ENCODE measurements around the gene ARSB.
"Not testable (repeated sequence)": the region's sequence is repeated elsewhere in the genome, so short reads cannot be mapped to it uniquely, and the experiment has no call there.

ARSB gene

GRCh38 chr5:78909224-78909983 lies 75.7 kb downstream of the ARSB start:
- not testable (repeated sequence) for H3K27me3 ChIP-seq (ENCODE audit: control insufficient read depth in 1 of 2, insufficient read depth in 2 of 2, low read length in 2 of 2); H3K36me3 ChIP-seq (ENCODE audit: insufficient read depth, low read length); H3K9me3 ChIP-seq (ENCODE audit: low read length); H3K9ac ChIP-seq (ENCODE audit: low read length); H3K27ac ChIP-seq (ENCODE audit: low read depth, low read length); H3K4me3 ChIP-seq (ENCODE audit: low read depth in 1 of 2, low read length in 2 of 2)
- peaks cover 36% of the 10 kb centered on the region for H3K4me1 ChIP-seq (ENCODE audit: insufficient read depth, low read length)

GRCh38 chr5:78908173-78909061 lies 76.7 kb downstream of the ARSB start:
- Histone ChIP-seq H3K27ac (ENCODE audit: low read depth, low read length) (peak overlapping the region; percentile 8), H3K4me3 (ENCODE audit: low read depth in 1 of 2, low read length in 2 of 2) (peak overlapping the region in 1 of 2 donors; percentile 20), H3K9ac (ENCODE audit: low read length) (peak overlapping the region; percentile 22), H3K4me1 (ENCODE audit: insufficient read depth, low read length) (peaks cover 36% of the 10 kb centered on the region), H3K36me3 (ENCODE audit: insufficient read depth, low read length) (no peaks in the 10 kb centered on the region), H3K9me3 (ENCODE audit: low read length) (no peaks in the 10 kb centered on the region), H3K27me3 (ENCODE audit: control insufficient read depth in 1 of 2, insufficient read depth in 2 of 2, low read length in 2 of 2) (no peaks in the 10 kb centered on the region)

GRCh38 chr5:78907255-78907891 lies 77.7 kb downstream of the ARSB start:
- H3K4me3 ChIP-seq (ENCODE audit: low read depth in 1 of 2, low read length in 2 of 2) = peak overlapping the region in 1 of 2 donors; percentile 20
- peak overlapping the region; percentile 14 for H3K27ac ChIP-seq (ENCODE audit: low read depth, low read length)
- H3K9me3 ChIP-seq (ENCODE audit: low read length) = no peaks in the 10 kb centered on the region
- H3K36me3 ChIP-seq (ENCODE audit: insufficient read depth, low read length) = no peaks in the 10 kb centered on the region
- H3K27me3 ChIP-seq (ENCODE audit: control insufficient read depth in 1 of 2, insufficient read depth in 2 of 2, low read length in 2 of 2) = no peaks in the 10 kb centered on the region
- peaks cover 30% of the 10 kb centered on the region for H3K4me1 ChIP-seq (ENCODE audit: insufficient read depth, low read length)
- H3K9ac ChIP-seq (ENCODE audit: low read length) = no peak overlapping the region

GRCh38 chr5:78905084-78905938 lies 79.8 kb downstream of the ARSB start:
- peaks cover 22% of the 10 kb centered on the region for H3K4me1 ChIP-seq (ENCODE audit: insufficient read depth, low read length)
- no peaks in the 10 kb centered on the region for H3K36me3 ChIP-seq (ENCODE audit: insufficient read depth, low read length)
- no peaks in the 10 kb centered on the region for H3K9me3 ChIP-seq (ENCODE audit: low read length)
- no peaks in the 10 kb centered on the region for H3K27me3 ChIP-seq (ENCODE audit: control insufficient read depth in 1 of 2, insufficient read depth in 2 of 2, low read length in 2 of 2)
- no peak overlapping the region for H3K4me3 ChIP-seq (ENCODE audit: low read depth in 1 of 2, low read length in 2 of 2)
- no peak overlapping the region for H3K27ac ChIP-seq (ENCODE audit: low read depth, low read length)
- no peak overlapping the region for H3K9ac ChIP-seq (ENCODE audit: low read length)

GRCh38 chr5:78903861-78904260 lies 81.2 kb downstream of the ARSB start:
- Histone ChIP-seq H3K36me3 (ENCODE audit: insufficient read depth, low read length) (no peaks in the 10 kb centered on the region), H3K4me3 (ENCODE audit: low read depth in 1 of 2, low read length in 2 of 2) (no peak overlapping the region), H3K9me3 (ENCODE audit: low read length) (no peaks in the 10 kb centered on the region), H3K27ac (ENCODE audit: low read depth, low read length) (no peak overlapping the region), H3K4me1 (ENCODE audit: insufficient read depth, low read length) (peaks cover 18% of the 10 kb centered on the region), H3K9ac (ENCODE audit: low read length) (no peak overlapping the region), H3K27me3 (ENCODE audit: control insufficient read depth in 1 of 2, insufficient read depth in 2 of 2, low read length in 2 of 2) (no peaks in the 10 kb centered on the region)

- Histone ChIP-seq H3K27ac (ENCODE audit: low read depth, low read length) (no peak overlapping the region), H3K36me3 (ENCODE audit: insufficient read depth, low read length) (no peaks in the 10 kb centered on the region), H3K9me3 (ENCODE audit: low read length) (no peaks in the 10 kb centered on the region), H3K4me3 (ENCODE audit: low read depth in 1 of 2, low read length in 2 of 2) (no peak overlapping the region), H3K4me1 (ENCODE audit: insufficient read depth, low read length) (peaks cover 13% of the 10 kb centered on the region), H3K27me3 (ENCODE audit: control insufficient read depth in 1 of 2, insufficient read depth in 2 of 2, low read length in 2 of 2) (no peaks in the 10 kb centered on the region), H3K9ac (ENCODE audit: low read length) (no peak overlapping the region)
Measured at GRCh38 chr5:78903353-78903752, 81.8 kb downstream of the ARSB start.

GRCh38 chr5:78899922-78900362 lies 85.2 kb downstream of the ARSB start:
- Histone ChIP-seq H3K9ac (ENCODE audit: low read length) (no peak overlapping the region), H3K9me3 (ENCODE audit: low read length) (no peaks in the 10 kb centered on the region), H3K36me3 (ENCODE audit: insufficient read depth, low read length) (no peaks in the 10 kb centered on the region), H3K4me3 (ENCODE audit: low read depth in 1 of 2, low read length in 2 of 2) (no peak overlapping the region), H3K27me3 (ENCODE audit: control insufficient read depth in 1 of 2, insufficient read depth in 2 of 2, low read length in 2 of 2) (no peaks in the 10 kb centered on the region), H3K4me1 (ENCODE audit: insufficient read depth, low read length) (peaks cover 8% of the 10 kb centered on the region), H3K27ac (ENCODE audit: low read depth, low read length) (no peak overlapping the region)

- no peaks in the 10 kb centered on the region for H3K9me3 ChIP-seq (ENCODE audit: low read length)
- no peak overlapping the region for H3K4me3 ChIP-seq (ENCODE audit: low read depth in 1 of 2, low read length in 2 of 2)
- no peak overlapping the region for H3K9ac ChIP-seq (ENCODE audit: low read length)
- H3K36me3 ChIP-seq (ENCODE audit: insufficient read depth, low read length) = no peaks in the 10 kb centered on the region
- H3K27me3 ChIP-seq (ENCODE audit: control insufficient read depth in 1 of 2, insufficient read depth in 2 of 2, low read length in 2 of 2) = no peaks in the 10 kb centered on the region
- H3K4me1 ChIP-seq (ENCODE audit: insufficient read depth, low read length) = peaks cover 16% of the 10 kb centered on the region
- H3K27ac ChIP-seq (ENCODE audit: low read depth, low read length) = no peak overlapping the region
Measured at GRCh38 chr5:78896132-78896531, 89.0 kb downstream of the ARSB start.

- Histone ChIP-seq H3K27ac (ENCODE audit: low read depth, low read length) (no peak overlapping the region), H3K27me3 (ENCODE audit: control insufficient read depth in 1 of 2, insufficient read depth in 2 of 2, low read length in 2 of 2) (no peaks in the 10 kb centered on the region), H3K4me1 (ENCODE audit: insufficient read depth, low read length) (peaks cover 16% of the 10 kb centered on the region), H3K36me3 (ENCODE audit: insufficient read depth, low read length) (no peaks in the 10 kb centered on the region), H3K4me3 (ENCODE audit: low read depth in 1 of 2, low read length in 2 of 2) (no peak overlapping the region), H3K9ac (ENCODE audit: low read length) (no peak overlapping the region), H3K9me3 (ENCODE audit: low read length) (no peaks in the 10 kb centered on the region)
Measured at GRCh38 chr5:78895616-78896015, 89.5 kb downstream of the ARSB start.

- Histone ChIP-seq H3K4me3 (ENCODE audit: low read depth in 1 of 2, low read length in 2 of 2) (no peak overlapping the region), H3K9me3 (ENCODE audit: low read length) (no peaks in the 10 kb centered on the region), H3K4me1 (ENCODE audit: insufficient read depth, low read length) (peaks cover 25% of the 10 kb centered on the region), H3K36me3 (ENCODE audit: insufficient read depth, low read length) (no peaks in the 10 kb centered on the region), H3K27ac (ENCODE audit: low read depth, low read length) (no peak overlapping the region), H3K9ac (ENCODE audit: low read length) (no peak overlapping the region), H3K27me3 (ENCODE audit: control insufficient read depth in 1 of 2, insufficient read depth in 2 of 2, low read length in 2 of 2) (no peaks in the 10 kb centered on the region)
Measured at GRCh38 chr5:78893940-78894677, 91.0 kb downstream of the ARSB start.
